Activated CD8-positive, alpha-beta memory T cell treated with anti-CD3 and anti-CD28 coated beads, Interleukin-2, amount 50 U/mL, for 1 hour (primary cell): Measurements from ENCODE around the gene SLC27A4.

ENCODE experiments used
- DNase-seq: peaks from one replicate; pipeline ENCODE4 v3.0.0-alpha.2; 2020; ENCODE audit errors: extremely low read depth

Gene SLC27A4

DNA sequence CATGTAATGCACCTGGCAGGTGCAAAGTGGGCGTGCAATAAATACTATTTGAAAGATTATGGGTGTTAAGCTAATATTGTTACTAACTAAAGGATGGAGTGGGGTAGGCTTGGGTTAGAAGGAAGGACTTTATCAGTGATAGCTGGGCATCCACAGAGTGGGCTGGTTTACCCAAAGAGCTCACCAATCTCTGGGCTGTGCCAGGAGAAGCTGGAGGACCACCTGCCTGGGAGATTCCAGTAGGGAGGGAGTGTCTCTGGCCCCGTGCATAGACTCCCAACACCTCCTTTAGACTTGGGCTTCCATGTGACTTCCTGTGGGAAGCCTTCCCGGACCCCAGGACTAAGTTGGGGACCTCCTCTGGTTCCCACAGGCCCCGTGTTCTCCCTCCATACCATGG lies 25.2 kb downstream of the SLC27A4 start:
- DNase-seq: no peak

DNA sequence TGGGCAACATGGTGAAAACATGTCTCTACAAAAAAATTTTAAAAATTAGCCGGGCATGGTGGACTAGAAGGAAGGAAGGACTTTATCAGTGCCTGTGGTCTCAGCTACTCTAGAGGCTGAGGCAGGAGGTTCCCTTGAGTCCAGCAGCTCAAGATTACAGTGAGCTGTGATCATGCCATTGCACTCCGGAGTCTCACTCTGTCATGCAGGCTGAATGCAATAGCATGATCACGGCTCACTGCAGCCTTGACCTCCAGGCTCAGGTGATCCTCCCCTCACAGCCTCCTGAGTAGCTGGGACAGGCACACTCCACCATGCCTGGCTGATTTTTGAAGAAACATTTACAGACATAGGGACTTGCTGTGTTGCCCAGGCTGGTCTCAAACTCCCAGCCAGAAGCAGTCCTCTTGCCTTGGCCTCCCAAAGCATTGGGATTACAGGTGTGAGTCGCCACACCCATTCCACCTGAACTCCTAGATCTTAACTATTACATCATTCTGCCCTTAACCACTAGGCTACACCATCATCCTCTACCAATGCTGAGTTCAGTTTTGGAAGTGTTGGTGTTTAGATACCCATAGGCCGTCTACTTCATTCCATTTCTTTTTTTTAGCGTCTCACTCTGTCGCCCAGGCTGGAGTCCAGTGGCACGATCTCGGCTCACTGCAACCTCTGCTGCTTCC lies 28.8 kb downstream of the SLC27A4 start:
- no peak for DNase-seq

DNA sequence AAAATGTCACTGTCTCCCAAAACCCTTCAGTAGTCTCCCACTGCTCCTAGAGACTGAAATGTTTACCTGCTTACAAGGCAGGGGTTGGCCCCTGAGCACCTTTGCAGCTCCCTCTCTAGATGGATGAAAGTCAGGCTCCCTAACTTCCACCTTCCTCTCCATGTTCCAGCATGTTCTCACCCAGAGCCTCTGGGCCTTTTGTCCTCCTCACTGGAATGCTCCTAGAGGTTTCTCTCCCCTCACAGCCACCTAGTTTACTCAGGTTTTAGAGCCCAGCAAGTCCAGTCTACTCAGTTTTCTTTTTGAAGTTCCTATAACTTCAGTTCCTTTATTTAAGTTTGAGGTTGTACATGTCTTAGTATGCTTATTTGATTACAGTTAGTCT lies 30.0 kb downstream of the SLC27A4 start:
- no peak for DNase-seq

DNA sequence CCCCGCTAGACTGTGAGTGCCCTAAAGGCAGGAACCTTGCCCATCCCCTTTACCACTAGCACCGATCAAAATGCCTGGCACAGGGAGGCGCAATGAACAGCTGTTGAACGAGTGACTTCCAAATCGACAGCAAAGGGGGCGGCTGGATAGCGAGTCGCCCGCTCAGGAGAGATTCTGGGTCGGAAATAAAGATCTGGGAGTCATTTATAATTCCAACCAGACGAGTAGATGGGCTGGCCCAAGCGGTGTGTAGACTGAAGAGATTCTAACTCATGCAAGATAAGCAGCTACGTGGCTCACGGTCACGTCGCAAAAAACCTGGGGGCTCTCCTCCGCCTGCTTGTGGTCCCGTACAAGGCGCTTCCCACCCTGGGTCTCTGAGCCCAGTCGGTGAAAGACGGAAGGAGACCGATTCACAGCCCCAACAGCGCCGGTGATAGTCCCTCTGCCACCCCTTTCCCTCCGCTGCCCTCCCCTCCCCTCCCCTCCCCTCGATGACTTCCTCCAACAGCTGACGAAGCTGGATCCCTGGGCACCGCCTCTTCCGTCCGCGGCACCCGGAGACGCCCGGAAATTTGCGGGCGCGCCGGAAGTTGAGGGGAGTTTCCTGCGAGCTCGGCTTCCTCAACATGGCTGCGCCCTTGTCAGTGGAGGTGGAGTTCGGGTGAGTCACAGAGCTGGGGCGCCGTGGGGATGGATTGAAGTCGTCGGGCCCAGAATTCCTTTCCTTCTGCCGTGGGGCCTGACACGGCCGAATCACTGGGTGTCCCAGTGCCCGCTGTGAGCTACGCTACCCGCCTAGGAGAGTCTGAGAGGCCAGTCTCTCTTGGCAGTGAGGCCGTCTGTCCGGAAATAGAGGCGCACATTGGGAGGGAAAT lies 30.7 kb downstream of the SLC27A4 start, which contains the start of gene URM1:
TSS of gene URM1 (plus strand) at position 623 of the 878 bp plus-strand sequence. CDS start at position 630, 7 bp downstream.
- DNase-seq: peak; percentile 77

DNA sequence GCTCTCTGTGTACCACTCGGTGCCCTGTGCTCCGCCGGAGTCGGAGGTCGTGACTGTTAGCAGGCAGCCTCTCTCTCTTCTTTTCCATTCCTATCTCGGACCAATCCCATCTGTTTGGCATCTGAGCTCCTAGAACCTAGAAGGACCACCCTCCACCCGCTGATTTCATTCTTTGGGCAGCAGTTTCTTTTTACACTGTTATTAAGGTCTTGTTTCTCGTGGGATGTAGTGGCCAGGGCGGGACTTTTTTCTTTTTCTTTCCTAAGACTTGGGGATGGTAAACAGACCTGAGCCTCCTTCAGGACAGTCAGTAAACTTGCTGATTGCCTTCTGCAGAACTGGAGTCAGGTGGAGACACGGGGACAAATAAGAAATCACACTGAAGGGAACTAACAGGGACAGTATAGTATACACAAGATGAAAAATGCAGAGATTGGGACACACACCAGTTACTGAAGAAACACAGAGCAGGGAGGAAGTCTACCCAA lies 31.3 kb downstream of the SLC27A4 start:
- no peak for DNase-seq

DNA sequence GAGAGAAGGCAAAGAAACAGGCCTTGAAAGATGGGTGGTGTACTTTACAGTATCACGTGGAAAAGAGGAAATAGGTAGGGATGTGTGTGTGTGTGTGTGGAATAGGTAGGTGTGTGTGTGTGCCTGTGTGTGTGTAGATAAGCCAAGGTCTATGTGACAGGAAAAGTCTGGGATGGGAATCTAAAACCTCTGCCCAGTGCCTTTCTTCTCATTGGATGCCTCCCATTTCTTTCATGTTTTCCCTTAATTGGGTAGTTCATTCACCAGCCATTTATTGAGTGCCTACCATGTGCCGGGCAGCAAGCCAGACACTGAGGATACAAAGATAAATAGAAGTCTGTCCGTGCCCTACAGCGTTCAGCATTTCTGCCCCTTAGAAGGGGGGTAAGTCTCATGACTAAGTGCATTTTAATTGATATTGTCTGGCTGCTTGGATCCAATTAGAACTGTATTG lies 31.9 kb downstream of the SLC27A4 start:
- no peak for DNase-seq

DNA sequence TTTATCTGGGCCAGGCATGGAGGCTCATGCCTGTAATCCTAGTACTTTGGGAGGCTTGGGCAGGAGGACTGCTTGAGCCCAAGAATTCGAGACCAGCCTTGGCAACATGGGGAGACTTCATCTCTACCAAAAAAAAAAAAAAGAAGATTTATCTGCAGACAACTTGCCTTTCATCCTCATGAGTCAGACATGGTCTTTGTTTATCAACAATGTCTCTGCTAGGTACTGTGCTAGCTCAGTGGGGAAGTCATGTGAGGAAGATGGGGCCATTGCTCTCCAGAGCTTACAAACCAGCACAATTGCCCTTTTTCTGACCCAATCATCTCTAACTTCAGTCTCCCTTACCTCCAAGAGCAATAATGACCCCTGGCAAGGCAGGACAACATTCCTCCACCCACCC lies 32.5 kb downstream of the SLC27A4 start:
- DNase-seq: no peak

DNA sequence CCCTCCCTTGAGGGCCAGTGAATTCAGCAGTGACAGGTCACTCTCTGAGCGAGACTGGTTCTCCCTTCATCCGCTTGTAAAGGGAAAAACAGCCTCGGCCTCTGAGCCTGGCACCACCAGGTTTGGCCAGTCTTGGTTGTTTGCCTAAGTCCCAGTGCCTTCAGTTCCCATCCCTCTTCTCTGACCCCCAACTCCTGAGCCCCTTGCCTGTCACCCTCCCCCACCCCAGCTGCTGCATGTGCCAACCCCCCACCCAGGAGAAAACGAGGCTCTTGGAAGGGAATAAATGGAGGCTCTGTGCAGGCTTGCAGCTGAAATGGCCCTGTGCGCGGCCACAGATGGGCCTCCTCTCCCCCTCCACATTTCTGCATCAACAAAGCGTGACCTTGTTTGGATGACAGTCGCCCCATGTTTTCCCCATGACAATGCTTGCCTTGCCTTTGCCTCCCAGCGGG lies 33.9 kb downstream of the SLC27A4 start:
- DNase-seq: no peak

DNA sequence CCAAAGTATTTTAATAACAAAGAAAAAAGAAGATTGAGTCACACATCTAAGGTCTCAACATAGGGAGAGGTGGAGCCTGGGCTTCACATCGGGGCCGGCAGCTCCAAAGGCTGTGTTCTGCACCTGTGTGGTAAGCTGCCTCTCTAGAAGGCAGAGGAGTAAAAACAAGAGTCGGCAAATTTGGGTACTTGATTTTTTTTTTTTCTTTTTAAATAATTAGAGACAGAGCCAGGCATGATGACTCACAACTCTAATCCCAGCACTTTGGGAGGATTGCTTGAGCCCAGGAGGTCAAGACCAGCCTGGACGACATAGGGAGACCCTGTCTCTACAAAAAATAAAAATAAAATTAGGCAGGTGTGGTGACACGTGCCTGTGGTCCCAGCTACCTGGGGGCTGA lies 35.5 kb downstream of the SLC27A4 start:
- no peak for DNase-seq

DNA sequence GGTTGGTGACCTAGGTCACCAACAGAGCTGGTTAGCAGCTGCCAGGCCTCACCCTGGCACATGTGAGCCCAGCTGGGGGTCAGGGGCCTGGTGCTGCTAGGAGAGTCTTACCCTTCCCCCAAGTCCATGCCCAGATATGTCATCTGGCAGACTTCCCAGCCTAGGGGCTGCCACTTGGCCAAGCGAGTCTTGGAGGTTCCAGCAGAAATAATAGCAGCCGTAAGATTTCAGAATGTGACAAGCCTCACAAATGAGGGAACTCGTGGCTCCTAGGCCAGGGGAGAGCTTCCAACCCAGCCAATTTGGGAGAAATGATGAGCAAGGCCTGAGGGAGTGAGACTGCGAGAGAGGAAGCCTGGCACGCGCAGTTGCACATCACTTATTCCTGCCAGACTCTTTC lies 41.9 kb downstream of the SLC27A4 start:
- no peak for DNase-seq

DNA sequence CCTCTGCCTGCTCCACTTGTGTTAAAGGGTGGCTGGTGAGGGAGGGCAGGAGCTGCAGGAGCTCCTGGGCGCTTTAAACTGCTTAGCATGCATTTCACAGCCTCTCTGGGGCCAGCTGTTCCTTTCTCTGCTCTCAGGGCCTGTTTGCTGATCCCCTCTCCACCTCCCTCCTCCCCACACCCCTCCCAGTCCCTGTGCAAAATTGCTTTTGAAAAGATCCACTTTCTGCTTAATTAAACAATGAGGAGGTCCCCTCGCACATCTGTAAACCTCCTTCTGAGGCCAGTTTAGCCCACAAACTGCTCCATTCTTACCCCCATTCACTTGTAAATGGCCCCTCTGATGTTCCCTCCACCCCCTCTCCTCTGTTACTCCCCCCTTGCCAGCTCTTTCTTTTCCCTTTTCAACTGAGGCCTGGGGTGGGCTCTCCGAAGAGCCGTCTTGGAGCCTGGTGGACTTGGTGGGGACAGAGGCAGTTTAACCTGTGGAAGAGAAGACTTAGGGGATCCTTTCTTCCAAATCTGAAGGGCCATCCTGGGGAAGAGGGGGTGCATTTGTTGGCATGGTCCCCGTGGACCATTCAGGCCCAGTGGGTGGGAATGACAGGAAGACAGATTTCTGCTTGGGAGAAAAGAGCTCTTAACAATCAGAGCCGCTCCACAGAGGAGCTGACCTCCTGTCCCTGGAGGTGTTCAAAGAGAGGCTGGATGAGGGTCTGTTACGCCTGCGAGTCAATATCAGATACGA lies 42.9 kb downstream of the SLC27A4 start:
- no peak for DNase-seq

DNA sequence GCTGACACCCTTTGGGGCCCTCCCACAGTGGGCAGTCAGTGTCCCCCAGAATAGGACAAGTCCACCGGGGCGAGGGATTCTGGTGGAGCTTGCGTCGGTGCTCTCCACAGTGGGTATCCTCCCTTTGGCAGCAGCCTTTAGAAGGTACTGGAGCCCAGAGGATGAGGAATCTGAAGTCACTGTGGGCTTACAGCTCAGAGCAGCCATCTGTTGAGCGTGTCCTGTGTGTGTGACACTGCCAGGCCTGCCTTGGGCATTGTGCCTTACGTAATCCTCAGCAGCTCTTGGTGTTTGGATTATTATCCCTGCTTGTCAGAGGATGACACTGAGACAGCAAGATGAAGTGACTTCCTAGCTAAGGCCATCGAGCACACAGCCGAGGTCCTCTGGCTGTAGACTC lies 43.5 kb downstream of the SLC27A4 start:
- no peak for DNase-seq

DNA sequence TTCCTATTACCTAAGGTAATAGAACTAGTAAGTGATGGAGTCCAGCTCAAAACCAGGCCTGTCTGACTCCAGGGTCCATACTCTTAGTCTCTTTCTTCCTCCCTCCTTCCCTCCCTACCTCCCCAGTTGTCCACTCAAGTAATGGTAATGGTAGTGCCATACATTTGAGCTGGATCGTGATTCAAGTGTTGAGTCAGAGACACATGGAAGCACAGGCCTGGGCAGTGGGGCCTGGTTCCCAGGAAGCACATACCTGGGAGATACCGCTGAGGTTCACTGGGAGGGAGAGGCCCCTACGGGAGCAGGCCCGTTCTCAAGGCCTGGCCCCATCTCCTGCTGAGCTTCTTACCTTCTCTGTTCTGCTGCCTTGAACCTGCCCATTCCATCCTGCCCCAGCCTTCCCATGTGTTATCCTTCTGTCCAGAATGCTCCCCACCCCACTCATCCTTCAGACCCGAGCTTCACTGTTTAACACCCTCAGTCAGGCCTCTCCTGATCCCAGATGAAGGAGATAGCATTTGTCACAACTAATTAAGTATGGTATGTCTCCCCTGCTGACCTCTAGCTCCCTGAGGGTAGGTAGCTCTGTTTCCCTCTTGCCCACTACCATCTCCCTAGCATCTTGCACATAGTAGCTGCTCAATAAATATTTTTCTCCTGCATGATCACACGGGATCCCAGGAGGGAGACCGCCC lies 44.6 kb downstream of the SLC27A4 start:
- DNase-seq: no peak

DNA sequence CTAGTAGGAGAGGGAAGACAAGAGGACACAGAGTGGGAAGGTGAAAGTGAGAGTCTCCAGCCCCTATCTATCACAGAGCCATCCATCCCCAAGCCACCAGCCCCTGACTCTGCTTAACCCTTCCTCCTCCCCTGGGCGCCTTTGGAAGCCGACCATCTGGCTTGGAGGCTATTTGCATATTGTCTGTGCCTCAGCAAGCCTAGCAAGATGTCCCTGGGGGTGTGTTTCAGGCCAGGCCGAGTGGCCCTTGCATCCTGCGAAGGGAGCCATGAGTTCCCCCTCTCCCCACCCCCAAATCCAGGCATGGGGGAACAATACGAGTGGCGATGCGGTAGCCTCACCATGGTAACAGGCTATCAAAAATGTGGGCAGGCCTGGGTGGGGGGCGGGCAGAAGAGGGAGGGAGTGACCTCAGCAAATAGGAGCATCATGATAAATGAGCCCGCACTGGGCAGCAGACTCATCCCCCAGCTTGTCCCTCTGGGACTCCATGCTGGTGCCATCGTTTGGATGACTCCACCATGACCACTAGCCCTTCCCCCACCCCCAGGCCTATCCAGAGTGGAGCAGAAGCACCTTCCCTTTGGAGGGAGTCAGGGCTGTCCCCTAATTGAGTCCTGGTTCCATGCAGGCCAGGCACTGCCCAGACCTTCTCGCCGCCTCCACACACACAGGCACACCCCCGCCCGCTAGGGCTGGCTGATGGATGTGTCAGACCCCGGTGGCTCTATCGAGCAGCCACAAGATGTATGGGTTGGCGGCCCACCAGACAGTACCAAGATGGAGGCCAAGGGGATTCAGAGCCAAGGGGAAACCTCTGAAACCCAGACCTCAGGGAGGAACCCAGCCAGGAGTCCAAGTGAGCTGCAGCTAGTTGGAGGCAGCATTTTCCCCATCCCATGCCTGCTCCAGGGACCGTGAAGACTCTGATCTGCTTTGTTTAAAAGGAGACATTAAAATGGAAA lies 45.5 kb downstream of the SLC27A4 start:
- no peak for DNase-seq

DNA sequence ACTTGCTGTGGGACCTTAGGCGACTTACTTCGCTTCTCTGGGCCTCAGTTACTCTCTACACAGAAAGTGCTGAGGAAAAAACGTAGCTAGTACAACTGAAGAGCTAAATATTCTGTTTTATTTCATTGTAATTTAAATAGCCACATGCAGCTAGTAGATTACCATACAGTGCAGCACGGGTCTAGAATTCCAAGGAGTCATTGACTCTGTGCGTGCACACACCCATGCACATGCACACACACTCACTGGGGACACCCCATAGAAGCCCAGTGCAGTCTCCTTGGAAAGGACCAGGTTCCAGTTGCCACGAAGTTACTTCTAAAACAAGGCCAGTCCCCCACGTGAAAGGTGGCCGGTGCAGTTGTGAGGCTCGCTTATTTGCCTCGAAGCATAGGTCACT lies 47.8 kb downstream of the SLC27A4 start:
- DNase-seq: no peak

DNA sequence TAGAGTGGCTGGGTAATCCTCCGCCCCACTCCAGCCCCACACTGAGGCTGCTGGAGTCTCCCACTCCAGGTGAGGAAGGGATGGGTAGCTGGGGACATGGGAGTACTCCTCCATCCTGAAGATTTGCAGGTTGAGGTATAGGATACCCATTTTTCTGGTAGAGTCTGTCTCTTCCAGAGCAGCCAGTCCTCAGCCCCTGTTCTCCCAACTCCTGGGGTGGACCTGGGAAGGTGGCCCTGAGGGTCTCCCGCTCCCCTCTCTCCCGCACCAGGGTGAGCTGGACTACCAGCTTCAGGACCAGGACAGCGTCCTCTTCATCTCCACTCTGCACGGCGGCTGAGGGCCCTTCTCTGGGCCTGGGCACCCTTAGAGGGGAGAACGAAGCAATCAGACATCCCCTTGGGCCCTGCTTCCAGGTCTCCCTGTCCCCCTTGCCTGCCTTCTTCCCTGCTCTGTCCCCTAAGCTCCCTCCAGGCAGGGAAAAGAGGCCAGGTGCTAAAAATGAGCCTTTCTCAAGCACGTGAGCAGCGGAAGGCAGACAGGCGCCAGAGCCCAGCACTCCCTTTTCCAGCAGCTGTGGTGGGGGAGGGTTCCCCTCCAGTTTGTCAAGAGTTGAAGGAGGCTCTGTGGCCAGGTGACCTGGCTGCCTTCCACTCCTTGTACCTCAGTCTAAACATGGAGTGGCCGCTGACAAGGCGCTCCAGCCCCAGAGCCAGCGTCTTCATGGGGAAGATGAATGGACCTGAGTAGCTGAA lies 49.2 kb downstream of the SLC27A4 start:
- DNase-seq: no peak

DNA sequence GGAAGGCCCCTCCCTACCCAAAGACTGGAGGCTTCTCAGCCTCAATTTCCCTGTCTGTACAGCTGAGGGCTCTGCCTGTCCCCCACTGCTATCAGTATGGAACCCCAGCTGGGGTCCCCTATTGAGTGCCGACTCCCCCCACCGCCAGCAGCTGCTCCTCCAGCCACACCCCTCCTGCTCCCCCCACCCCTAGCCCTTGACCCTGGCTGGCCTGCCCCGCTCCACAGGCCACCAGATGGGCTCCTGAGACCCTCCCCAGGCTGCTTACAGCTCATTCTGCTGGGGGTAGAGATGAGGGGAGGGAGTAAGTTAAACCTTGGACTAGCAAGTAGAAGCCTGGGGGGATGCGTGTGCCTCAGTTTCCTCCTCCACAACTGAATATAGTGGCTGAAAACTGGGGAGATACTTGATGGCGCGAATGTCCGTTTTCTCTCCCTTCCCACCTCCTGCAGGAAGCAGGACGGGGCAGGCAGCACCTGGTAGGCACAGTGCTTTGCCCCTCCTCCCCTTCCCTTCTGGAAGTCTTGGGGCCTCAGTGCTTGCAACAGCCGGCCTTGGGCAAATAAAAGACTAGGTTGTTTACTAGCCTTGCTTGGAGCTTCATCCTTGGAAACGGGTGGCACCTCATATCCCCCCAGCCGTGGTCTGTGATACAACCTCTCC lies 50.0 kb downstream of the SLC27A4 start:
- DNase-seq: no peak

DNA sequence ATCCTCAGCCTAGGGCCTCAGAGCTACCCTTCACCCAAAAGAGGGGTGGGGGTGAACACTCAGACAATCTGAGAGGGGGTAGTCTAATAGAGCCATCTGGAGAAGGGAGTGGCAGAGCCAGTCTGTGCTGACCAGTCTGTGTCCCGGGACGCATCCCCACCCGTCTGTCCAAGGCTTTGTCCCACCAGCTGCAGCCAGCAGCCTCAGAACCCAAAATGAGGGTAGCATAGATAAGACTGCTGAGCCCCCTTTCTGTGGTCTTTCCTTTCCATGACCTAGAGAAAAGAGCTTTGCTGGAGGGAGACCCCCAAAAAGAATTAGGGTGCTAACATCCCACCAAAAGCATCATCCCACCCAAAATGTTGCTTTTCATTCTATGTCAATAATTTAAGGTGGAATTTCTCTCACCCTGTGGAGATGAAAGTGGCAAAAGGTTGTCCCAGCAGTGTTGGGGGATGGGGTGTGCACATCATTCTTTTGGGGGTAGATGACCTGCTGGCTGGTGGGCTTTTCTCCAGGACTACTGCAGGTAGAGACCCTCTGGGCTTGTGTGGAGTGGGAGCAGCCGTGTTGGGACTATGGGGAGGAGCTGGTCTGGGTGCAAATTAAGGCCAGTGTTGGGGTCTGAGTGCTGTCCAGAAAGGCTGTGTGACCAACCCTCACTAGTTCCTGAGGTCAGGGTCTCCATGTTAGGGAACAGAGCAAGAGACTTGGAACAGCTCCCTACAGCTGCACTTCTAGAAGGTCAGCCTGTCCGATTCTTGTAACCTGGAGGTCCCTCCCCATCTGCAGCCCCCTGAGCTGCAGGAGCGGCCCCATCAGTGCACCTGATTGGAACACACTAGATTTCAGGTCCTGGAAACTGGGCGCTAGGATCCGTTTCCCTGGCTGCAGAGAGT lies 50.7 kb downstream of the SLC27A4 start:
- DNase-seq: no peak
